ENCODE measurements around the gene SPECC1. TPM values are rescaled to one million over a fixed set of nuclear protein-coding genes. Genes with fewer than 3 reads are reported as not detected.
"Not testable (repeated sequence)": the region's sequence is repeated elsewhere in the genome, so short reads cannot be mapped to it uniquely, and the experiment has no call there.

The SPECC1 gene
- total and polyA plus RNA-seq, 2 donors (not counting 3 experiments of a cell fraction or from before 2014, with no cell fraction given): 5.3 to 20.4 TPM

- H3K9me3 ChIP-seq (replicated peaks; ENCODE audit: control insufficient read depth, insufficient read depth, low read length); H3K27ac ChIP-seq (ENCODE audit: insufficient read depth, low read depth, low read length); H4K20me1 ChIP-seq (replicated peaks; ENCODE audit: control insufficient read depth, extremely low read depth, insufficient read depth, low read length); H3K27me3 ChIP-seq (ENCODE audit: control insufficient read depth in 2 of 2, insufficient read depth in 2 of 2, low read length in 2 of 2); BruUV-seq (replicated peaks); H3K79me2 ChIP-seq (ENCODE audit: control insufficient read depth, insufficient read depth, low read length); H3K36me3 ChIP-seq (ENCODE audit: control insufficient read depth in 2 of 2, extremely low read depth in 1 of 2, insufficient read depth in 2 of 2, low read length in 2 of 2); H3K9ac ChIP-seq (replicated peaks; ENCODE audit: extremely low read depth, insufficient read depth, low read length); H3K9me1 ChIP-seq (replicated peaks; ENCODE audit: control insufficient read depth, extremely low read depth, insufficient read depth, low read length); dilution Hi-C loops (cut with MboI; ENCODE audit: extremely low pct_ligation_motif_present, low sequenced_read_pairs); POLR2A ChIA-PET; H3K4me2 ChIP-seq (ENCODE audit: insufficient read depth, low read length); H2AFZ ChIP-seq (ENCODE audit: low read depth, low read length); H3K4me1 ChIP-seq (ENCODE audit: control insufficient read depth, extremely low read depth, insufficient read depth, low read length): not testable (repeated sequence)
- DNase-seq (ENCODE audit: low read depth, low spot score) (peak; percentile 47), FAIRE-seq (peak; percentile 66)
- peak; percentile 61 to 83 for TF ChIP-seq CTCF (IDR thresholded peaks at IDR 0.05; ENCODE audit: extremely low read depth in 1 of 2, insufficient read depth in 1 of 2, low read depth in 1 of 2, low read length in 2 of 2)
- intact Hi-C loops (cut with micrococcal nuclease): loop anchor here (1.0 kb wide), 1 partner anchor 94 kb away; no protein-coding TSS in a partner anchor
- H3K4me3 ChIP-seq (replicated peaks in 1 of 3; ENCODE audit: insufficient read depth in 1 of 3, low read depth in 1 of 3, low read length in 3 of 3): peak overlapping the region in 1 of 3 experiments; percentile 20
- CTCF ChIA-PET: interaction anchor here (1.0 to 3.4 kb wide), 6 partner anchors 64 to 328 kb away, joined by 3 to 45 read pairs (median 5); no protein-coding TSS in a partner anchor
Observed at GRCh38 chr17:20320535-20321229, 311.5 kb downstream of the SPECC1 start.

- H3K4me3 ChIP-seq (replicated peaks in 1 of 3; ENCODE audit: insufficient read depth in 1 of 3, low read depth in 1 of 3, low read length in 3 of 3); H3K9me3 ChIP-seq (replicated peaks; ENCODE audit: control insufficient read depth, insufficient read depth, low read length); H3K9me1 ChIP-seq (replicated peaks; ENCODE audit: control insufficient read depth, extremely low read depth, insufficient read depth, low read length); H3K4me1 ChIP-seq (ENCODE audit: control insufficient read depth, extremely low read depth, insufficient read depth, low read length); H4K20me1 ChIP-seq (replicated peaks; ENCODE audit: control insufficient read depth, extremely low read depth, insufficient read depth, low read length); DNase-seq (ENCODE audit: low read depth, low spot score); FAIRE-seq; BruUV-seq (replicated peaks); H3K9ac ChIP-seq (replicated peaks; ENCODE audit: extremely low read depth, insufficient read depth, low read length); POLR2A ChIA-PET; dilution Hi-C loops (cut with MboI; ENCODE audit: extremely low pct_ligation_motif_present, low sequenced_read_pairs); H2AFZ ChIP-seq (ENCODE audit: low read depth, low read length); H3K79me2 ChIP-seq (ENCODE audit: control insufficient read depth, insufficient read depth, low read length); H3K27ac ChIP-seq (ENCODE audit: insufficient read depth, low read depth, low read length); H3K27me3 ChIP-seq (ENCODE audit: control insufficient read depth in 2 of 2, insufficient read depth in 2 of 2, low read length in 2 of 2); H3K36me3 ChIP-seq (ENCODE audit: control insufficient read depth in 2 of 2, extremely low read depth in 1 of 2, insufficient read depth in 2 of 2, low read length in 2 of 2); H3K4me2 ChIP-seq (ENCODE audit: insufficient read depth, low read length): not testable (repeated sequence)
- CTCF ChIA-PET: interaction anchor here (0.7 to 3.4 kb wide), 7 partner anchors 65 to 329 kb away, joined by 3 to 45 read pairs (median 3); no protein-coding TSS in a partner anchor
- intact Hi-C loops (cut with micrococcal nuclease): loop anchor here (1.0 kb wide), 1 partner anchor 95 kb away; no protein-coding TSS in a partner anchor
Observed at GRCh38 chr17:20321357-20321756, 312.2 kb downstream of the SPECC1 start.

- FAIRE-seq; BruUV-seq (replicated peaks); CTCF ChIA-PET; H3K27me3 ChIP-seq (ENCODE audit: control insufficient read depth in 2 of 2, insufficient read depth in 2 of 2, low read length in 2 of 2); H3K27ac ChIP-seq (ENCODE audit: insufficient read depth, low read depth, low read length); intact Hi-C loops (cut with micrococcal nuclease); H3K9me3 ChIP-seq (replicated peaks; ENCODE audit: control insufficient read depth, insufficient read depth, low read length); H3K36me3 ChIP-seq (ENCODE audit: control insufficient read depth in 2 of 2, extremely low read depth in 1 of 2, insufficient read depth in 2 of 2, low read length in 2 of 2); H3K9ac ChIP-seq (replicated peaks; ENCODE audit: extremely low read depth, insufficient read depth, low read length); H2AFZ ChIP-seq (ENCODE audit: low read depth, low read length); dilution Hi-C loops (cut with MboI; ENCODE audit: extremely low pct_ligation_motif_present, low sequenced_read_pairs); H3K4me3 ChIP-seq (replicated peaks in 1 of 3; ENCODE audit: insufficient read depth in 1 of 3, low read depth in 1 of 3, low read length in 3 of 3); H3K79me2 ChIP-seq (ENCODE audit: control insufficient read depth, insufficient read depth, low read length); H3K4me2 ChIP-seq (ENCODE audit: insufficient read depth, low read length); H3K9me1 ChIP-seq (replicated peaks; ENCODE audit: control insufficient read depth, extremely low read depth, insufficient read depth, low read length); H4K20me1 ChIP-seq (replicated peaks; ENCODE audit: control insufficient read depth, extremely low read depth, insufficient read depth, low read length); DNase-seq (ENCODE audit: low read depth, low spot score); POLR2A ChIA-PET; H3K4me1 ChIP-seq (ENCODE audit: control insufficient read depth, extremely low read depth, insufficient read depth, low read length): not testable (repeated sequence)
Observed at GRCh38 chr17:20327739-20328138, 318.6 kb downstream of the SPECC1 start.
